ENCODE results near the gene ZNF425. TPM values are rescaled to one million over a fixed set of nuclear protein-coding genes. Genes with fewer than 3 reads are reported as not detected.

ZNF425 gene
- polyA plus RNA-seq, 1 donor: 4.3 TPM

- Histone ChIP-seq H3K27me3 (ENCODE audit: control insufficient read depth, insufficient read depth, low read length) (no peaks in the 10 kb centered on the region), H3K27ac (ENCODE audit: low read length) (no peak overlapping the region), H3K36me3 (ENCODE audit: control insufficient read depth, insufficient read depth, low read length) (no peaks in the 10 kb centered on the region), H3K4me3 (ENCODE audit: low read length) (no peak overlapping the region), H3K4me1 (ENCODE audit: control insufficient read depth, insufficient read depth, low read length) (no peaks in the 10 kb centered on the region), H3K9me3 (ENCODE audit: control insufficient read depth, low read depth, low read length) (no peaks in the 10 kb centered on the region)
- WGBS (ENCODE audit: insufficient coverage, low lambda C conversion rate): no CpG with 5 or more reads among the region's 1 CpG
- no peak for DNase-seq
Observed at GRCh38 chr7:149053384-149053783, 72.7 kb downstream of the ZNF425 start.

Other genes with a start within 250 kb of the ZNF425 start
- 20.1 TPM for gene EZH2, start 242.0 kb downstream of the ZNF425 start, polyA plus RNA-seq
- 134 TPM for gene PDIA4, start 97.8 kb downstream of the ZNF425 start, polyA plus RNA-seq
- 8.5 TPM for gene ZNF786, start 35.6 kb downstream of the ZNF425 start, polyA plus RNA-seq
- 11.1 TPM for gene ZNF398, start 21.1 kb upstream of the ZNF425 start, polyA plus RNA-seq
- gene ZNF282, start 69.2 kb upstream of the ZNF425 start, polyA plus RNA-seq: 25.1 TPM
- gene ZNF212, start 113.3 kb upstream of the ZNF425 start, polyA plus RNA-seq: 14.0 TPM
- 12.1 TPM for gene ZNF783, start 135.9 kb upstream of the ZNF425 start, polyA plus RNA-seq

All from large intestine (tissue), 3 donors.